ENCODE data around the gene LMX1B. TPM values are rescaled to one million over a fixed set of nuclear protein-coding genes. Genes with fewer than 3 reads are reported as not detected.

LMX1B gene
- total RNA-seq, 1 experiment from 2014 or later, result not detected

- Mint-ChIP-seq H3K4me1 (ENCODE audit: low read depth, unreplicated experiment) (no peaks in the 10 kb centered on the region), H3K36me3 (ENCODE audit: insufficient read depth, unreplicated experiment) (no peaks in the 10 kb centered on the region), H3K4me3 (ENCODE audit: low read depth, unreplicated experiment) (no peak overlapping the region), H3K27ac (ENCODE audit: unreplicated experiment) (no peak overlapping the region), H3K27me3 (ENCODE audit: unreplicated experiment) (peaks cover 98% of the 10 kb centered on the region), H3K9me3 (ENCODE audit: low read depth, unreplicated experiment) (no peaks in the 10 kb centered on the region)
- intact Hi-C loops (cut with micrococcal nuclease; ENCODE audit: unreplicated experiment), result no loop called here
- no peak for DNase-seq
- CTCF ChIA-PET, result no interaction called here
- no peak for TF ChIP-seq CTCF (IDR thresholded peaks at IDR 0.05; ENCODE audit: unreplicated experiment)
- no TSS peak for BruUV-seq (replicated peaks)
Measured at GRCh38 chr9:126698251-126698650, 84.5 kb downstream of the LMX1B start.

GRCh38 chr9:126698756-126699155, 85.0 kb downstream of the LMX1B start:
- intact Hi-C loops (cut with micrococcal nuclease; ENCODE audit: unreplicated experiment), result no loop called here
- no peaks in the 10 kb centered on the region for H3K4me1 Mint-ChIP-seq (ENCODE audit: low read depth, unreplicated experiment)

GRCh38 chr9:126699401-126699881, 85.7 kb downstream of the LMX1B start:
- intact Hi-C loops (cut with micrococcal nuclease; ENCODE audit: unreplicated experiment), result no loop called here
- Mint-ChIP-seq H3K27ac (ENCODE audit: unreplicated experiment) (no peak overlapping the region), H3K36me3 (ENCODE audit: insufficient read depth, unreplicated experiment) (no peaks in the 10 kb centered on the region), H3K4me1 (ENCODE audit: low read depth, unreplicated experiment) (no peaks in the 10 kb centered on the region), H3K4me3 (ENCODE audit: low read depth, unreplicated experiment) (no peak overlapping the region), H3K27me3 (ENCODE audit: unreplicated experiment) (peaks cover 98% of the 10 kb centered on the region), H3K9me3 (ENCODE audit: low read depth, unreplicated experiment) (no peaks in the 10 kb centered on the region)
- CTCF ChIA-PET, result no interaction called here
- no peak for TF ChIP-seq CTCF (IDR thresholded peaks at IDR 0.05; ENCODE audit: unreplicated experiment)
- no TSS peak for BruUV-seq (replicated peaks)
- DNase-seq, result no peak

More at GRCh38 chr9:126698756-126699155, 85.0 kb downstream of the LMX1B start:
- no peak for TF ChIP-seq CTCF (IDR thresholded peaks at IDR 0.05; ENCODE audit: unreplicated experiment)
- no peak overlapping the region for H3K27ac Mint-ChIP-seq (ENCODE audit: unreplicated experiment)
- no peaks in the 10 kb centered on the region for H3K36me3 Mint-ChIP-seq (ENCODE audit: insufficient read depth, unreplicated experiment)
- DNase-seq, result no peak
- H3K9me3 Mint-ChIP-seq (ENCODE audit: low read depth, unreplicated experiment), result no peaks in the 10 kb centered on the region
- BruUV-seq (replicated peaks), result no TSS peak
- peaks cover 96% of the 10 kb centered on the region for H3K27me3 Mint-ChIP-seq (ENCODE audit: unreplicated experiment)
- CTCF ChIA-PET, result no interaction called here
- H3K4me3 Mint-ChIP-seq (ENCODE audit: low read depth, unreplicated experiment), result no peak overlapping the region

GRCh38 chr9:126700296-126700695, 86.6 kb downstream of the LMX1B start:
- Mint-ChIP-seq H3K4me3 (ENCODE audit: low read depth, unreplicated experiment) (no peak overlapping the region), H3K4me1 (ENCODE audit: low read depth, unreplicated experiment) (no peaks in the 10 kb centered on the region), H3K36me3 (ENCODE audit: insufficient read depth, unreplicated experiment) (no peaks in the 10 kb centered on the region), H3K27me3 (ENCODE audit: unreplicated experiment) (peaks cover 98% of the 10 kb centered on the region), H3K27ac (ENCODE audit: unreplicated experiment) (no peak overlapping the region), H3K9me3 (ENCODE audit: low read depth, unreplicated experiment) (no peaks in the 10 kb centered on the region)
- no peak for DNase-seq
- BruUV-seq (replicated peaks), result no TSS peak
- CTCF ChIA-PET, result no interaction called here
- TF ChIP-seq CTCF (IDR thresholded peaks at IDR 0.05; ENCODE audit: unreplicated experiment), result no peak
- intact Hi-C loops (cut with micrococcal nuclease; ENCODE audit: unreplicated experiment), result no loop called here

Data from Calu3 (cell line).